GM21515 (cell line): ENCODE measurements around the gene KRTAP10-5.
"Not testable (repeated sequence)": the region's sequence is repeated elsewhere in the genome, so short reads cannot be mapped to it uniquely, and the experiment has no call there.

Source experiments
- ATAC-seq: cut with Tn5 transposase; IDR thresholded peaks from one replicate; pipeline ENCODE4 v1.9.1; 2021; ENCODE audit not compliant: unreplicated experiment

The KRTAP10-5 gene

GRCh38 chr21:44580231-44580821 is at the start of gene KRTAP10-5:
TSS of gene KRTAP10-5 (minus strand) at chr21:44580604. CDS start at chr21:44580578, 26 bp downstream.
- ATAC-seq: not testable (repeated sequence)

DNA sequence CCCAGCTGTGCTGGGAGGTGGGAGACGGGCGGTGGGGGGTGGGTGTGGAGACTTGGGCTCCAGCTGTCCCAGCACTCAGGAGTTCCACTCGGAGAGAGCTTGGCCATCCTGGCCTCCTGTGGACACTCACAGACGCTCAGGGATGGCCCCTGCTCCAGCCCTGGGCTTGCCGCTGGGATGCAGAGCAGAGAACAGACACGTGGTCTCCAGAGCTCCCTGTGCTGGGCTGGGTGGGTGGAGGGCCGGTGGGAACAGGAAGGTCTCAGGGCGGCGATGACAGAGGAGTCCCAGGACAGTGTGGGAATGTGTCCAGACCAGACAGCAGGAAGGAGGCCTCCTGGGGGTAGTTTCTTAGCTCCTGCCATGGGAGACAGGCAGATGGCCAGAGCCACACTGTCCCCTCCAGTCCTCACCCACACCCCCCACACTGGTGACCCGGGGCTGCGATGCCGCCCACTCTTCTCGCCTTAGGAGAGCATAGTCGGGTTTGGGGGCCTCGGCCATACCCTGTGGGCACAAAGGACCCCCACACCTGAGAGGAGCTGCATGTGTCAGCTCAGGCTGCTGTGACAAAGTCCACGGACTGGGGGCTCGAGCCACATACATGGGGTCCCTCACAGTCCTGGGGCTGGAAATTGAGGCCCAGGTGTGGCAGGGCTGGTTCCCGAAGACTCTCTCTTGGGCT is 48.4 kb upstream of the KRTAP10-5 start:
- no peak for ATAC-seq

DNA sequence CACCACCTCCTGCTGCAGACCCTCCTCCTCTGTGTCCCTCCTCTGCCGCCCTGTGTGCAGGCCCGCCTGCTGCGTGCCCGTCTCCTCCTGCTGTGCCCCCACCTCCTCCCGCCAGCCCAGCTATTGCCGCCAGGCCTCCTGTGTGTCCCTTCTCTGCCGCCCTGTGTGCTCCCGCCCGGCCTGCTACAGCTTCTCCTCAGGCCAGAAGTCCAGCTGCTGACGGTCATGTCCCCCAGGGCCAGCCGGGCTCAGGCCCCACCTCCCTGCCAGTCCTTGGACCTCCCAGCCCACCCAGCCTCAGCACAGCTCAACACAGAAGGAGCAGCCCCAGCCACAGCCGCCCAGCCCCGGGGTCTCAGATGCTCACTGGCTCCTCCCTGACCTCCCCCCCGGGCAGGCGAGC is 47.4 kb upstream of the KRTAP10-5 start:
- not testable (repeated sequence) for ATAC-seq

- not testable (repeated sequence) for ATAC-seq
These were observed 46.9 kb upstream of the KRTAP10-5 start for GRCh38 chr21:44627181-44627822.

DNA sequence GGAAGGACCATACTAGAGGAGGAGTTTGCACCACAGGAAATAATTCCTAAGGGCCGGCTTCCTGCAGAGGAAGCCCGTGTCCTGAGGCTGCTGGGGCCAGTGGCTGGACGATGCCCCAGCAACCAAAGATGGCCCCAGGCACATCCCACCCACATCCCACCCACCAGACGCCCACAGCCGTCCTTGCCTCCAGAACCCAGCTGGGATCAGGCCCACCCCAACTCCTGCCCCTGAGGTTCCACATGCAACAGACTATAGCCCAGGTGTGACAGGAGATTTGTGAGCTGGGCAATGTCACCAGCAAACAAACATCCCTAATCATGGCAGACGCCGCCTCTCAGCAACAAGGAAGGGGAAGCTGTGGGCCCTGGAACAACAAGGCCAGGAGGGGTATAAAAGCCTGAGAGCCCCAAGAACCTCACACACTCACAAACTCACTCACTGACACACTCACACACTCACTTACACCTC is 46.3 kb upstream of the KRTAP10-5 start, which contains the start of gene KRTAP10-9:
TSS of gene KRTAP10-9 (plus strand) at position 421 of the 471 bp plus-strand sequence. CDS start 79 bp downstream, outside the sequence.
- ATAC-seq: no peak

DNA sequence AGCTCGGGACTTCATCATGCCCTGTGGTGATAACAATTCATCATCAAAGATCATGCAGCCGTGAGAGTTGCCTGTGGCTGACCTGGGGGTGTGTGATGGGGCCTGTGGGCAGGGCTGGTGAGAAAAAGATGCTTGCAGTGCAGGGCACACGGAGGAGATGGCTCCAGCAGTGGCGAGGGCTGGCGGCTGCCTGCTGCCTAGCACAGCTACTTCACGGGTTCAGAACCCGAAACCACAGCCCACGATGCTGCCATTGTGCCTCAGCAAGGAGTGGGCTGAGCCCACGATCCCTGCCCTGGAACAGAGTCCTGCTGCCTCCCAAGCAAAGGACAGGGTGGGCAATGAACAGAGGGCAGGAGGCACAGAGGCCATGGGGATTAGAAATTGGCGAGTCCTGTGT is 45.9 kb upstream of the KRTAP10-5 start:
- no peak for ATAC-seq

DNA sequence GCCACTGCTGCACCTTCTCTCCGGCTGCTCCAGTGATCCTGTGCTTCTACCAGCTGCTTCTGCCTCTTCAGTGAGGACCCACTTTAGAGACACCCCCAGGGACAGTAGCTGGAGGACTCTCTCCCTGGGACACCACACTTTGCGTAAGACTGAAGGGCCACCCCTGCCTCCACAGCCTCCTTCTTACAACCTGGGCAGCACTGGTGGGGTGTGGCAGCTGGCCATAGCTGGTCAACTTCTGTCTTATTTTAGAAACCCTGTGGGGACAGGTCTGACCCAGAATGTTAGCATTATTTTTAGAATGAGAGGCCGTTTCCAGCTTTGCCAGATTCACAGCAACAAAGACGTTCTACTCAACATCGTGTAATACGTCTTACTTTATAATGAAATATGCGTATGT is 45.4 kb upstream of the KRTAP10-5 start:
- ATAC-seq: no peak

DNA sequence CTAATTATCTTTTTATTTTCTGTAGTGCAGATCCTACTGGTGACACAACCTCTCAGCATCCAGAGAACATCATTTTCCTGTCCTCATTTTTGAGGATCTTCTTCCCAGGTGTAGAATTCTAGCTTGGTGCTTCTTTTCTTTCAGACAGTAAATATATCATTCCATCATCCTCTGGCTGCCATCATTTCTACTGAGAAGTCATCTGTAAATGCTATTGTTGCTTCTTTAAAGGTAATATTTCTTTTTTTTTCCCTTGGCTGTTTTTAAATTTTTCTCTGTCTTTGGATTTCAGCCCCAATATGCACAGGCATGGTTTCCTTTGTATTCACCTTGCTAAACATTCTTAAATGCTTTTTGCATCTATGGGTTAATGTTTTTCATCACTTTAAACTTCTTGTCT is 43.2 kb upstream of the KRTAP10-5 start:
- ATAC-seq: no peak

DNA sequence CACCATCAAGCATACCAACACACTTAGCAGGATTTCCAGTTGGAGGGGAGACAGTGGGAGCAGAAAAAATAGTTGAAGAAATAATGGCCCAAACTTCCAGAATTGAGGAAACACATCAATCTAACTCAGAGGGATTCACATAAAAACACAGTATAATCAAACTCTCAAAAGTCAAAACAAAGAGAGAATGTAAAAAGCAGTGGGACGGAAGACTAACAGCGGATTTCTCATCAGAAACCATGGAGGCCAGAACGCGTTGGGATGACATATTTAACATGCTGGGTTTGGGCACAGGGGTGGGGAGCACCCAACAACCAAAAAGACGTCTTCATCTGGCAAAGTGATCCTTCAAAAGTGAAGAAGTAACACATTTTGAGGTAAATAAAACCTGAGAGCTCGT is 39.5 kb upstream of the KRTAP10-5 start:
- no peak for ATAC-seq

DNA sequence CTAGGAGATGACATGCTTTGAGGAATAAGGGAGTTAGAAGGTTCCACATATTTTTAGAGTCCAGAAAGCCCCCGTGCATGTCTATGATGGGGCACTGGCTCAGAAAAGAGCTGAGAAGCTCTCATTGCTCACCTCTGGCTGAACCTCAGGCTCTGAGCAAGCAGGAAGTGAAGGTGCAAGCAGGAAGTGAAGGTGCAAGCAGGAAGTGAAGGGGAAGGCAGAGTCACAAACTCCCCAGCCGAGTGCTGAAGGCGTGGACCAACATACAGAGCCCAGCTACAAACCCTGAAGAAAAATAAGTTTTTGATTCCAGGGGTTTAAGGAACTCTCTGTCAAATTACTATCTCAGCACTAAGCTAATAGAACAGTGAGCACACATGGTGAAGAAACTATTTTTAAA is 38.5 kb upstream of the KRTAP10-5 start:
- no peak for ATAC-seq

DNA sequence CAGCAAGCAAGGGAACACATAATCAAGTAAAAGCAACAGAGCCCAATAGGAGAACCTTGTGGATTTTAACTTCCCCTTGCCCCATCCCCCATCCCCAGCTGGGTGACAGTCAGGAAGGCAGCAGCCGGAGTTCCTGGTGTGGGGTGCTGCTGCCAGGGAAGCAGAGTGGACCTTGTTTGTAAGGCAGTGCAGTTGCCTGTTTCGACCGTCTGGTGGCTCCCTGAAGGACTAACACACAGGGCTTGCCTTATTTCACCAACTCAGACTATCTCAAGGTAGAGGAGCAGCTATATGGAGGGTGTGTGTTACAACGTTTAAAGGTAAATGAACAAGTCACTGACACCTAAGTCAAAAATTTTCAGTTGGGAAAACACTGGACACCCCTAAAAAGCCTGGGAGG is 38.1 kb upstream of the KRTAP10-5 start:
- no peak for ATAC-seq

DNA sequence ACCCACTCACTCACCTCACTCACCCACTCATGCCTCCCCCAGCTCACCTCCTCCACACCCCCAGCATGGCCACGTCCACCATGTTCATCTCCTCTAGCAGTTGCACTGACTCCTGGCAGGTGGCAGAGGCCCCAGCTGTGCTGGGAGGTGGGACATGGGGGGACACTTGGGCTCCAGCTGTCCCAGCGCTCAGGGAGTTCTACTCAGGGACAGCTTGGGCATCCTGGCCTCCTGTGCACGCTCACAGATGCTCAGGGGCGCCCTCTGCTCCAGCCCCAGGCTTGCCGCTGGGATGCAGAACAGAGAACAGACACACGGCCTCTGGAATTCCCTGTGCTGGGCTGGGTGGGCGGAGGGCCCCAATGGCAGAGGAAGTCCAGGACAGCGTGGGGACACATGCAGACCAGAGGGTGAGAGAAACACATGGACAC is 36.7 kb upstream of the KRTAP10-5 start:
- ATAC-seq: no peak

GRCh38 chr21:44616591-44616926 is 36.2 kb upstream of the KRTAP10-5 start:
- no peak for ATAC-seq

GRCh38 chr21:44615911-44616590 is 35.6 kb upstream of the KRTAP10-5 start:
- ATAC-seq: no peak

DNA sequence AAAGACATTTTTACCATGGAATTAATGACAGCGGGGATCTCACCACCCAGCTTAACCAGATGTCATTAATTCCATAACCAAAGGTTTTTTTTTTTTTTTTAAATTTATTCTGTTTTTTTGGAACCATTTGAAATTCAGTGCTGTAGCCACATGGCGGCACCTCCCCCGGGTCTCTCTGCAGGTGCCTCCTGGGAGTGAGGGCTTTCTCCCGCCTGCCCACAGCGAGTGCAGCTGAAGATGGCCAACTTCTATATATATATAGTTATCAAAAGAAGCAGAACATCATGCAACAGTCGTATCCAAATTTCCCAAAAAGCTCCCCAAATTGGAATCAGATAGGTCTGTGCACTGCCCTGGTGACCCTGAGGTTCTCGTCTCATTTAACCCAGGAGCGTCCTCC is 35.1 kb upstream of the KRTAP10-5 start:
- no peak for ATAC-seq

DNA sequence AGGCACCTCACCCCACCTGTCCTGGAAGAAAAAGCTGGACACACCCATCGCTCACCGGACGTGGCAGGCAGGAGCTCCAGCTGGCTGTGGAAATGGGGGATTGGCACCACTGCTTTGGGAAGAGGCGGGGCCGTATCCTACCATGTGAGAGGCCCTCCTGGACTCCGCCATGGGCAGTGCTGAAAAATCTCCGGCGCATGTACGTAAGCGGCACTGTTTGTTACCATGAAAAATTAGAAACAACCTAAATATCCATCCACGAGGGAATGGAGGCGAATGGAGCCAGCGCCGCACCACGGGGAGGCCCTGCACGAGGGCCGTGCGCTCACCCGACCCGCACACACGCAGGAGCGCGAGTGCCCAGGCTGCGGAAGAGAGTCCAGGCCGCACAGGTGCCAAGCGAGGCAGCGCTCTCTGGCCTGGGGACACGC is 34.6 kb upstream of the KRTAP10-5 start:
- ATAC-seq: no peak

- ATAC-seq: no peak
These were observed 33.8 kb upstream of the KRTAP10-5 start for GRCh38 chr21:44614161-44614631.

- no peak for ATAC-seq
These were observed 33.2 kb upstream of the KRTAP10-5 start for GRCh38 chr21:44613386-44614155.

GRCh38 chr21:44612669-44613229 is 32.3 kb upstream of the KRTAP10-5 start:
- ATAC-seq: no peak

GRCh38 chr21:44612029-44612486 is 31.7 kb upstream of the KRTAP10-5 start, which contains the start of gene KRTAP10-8:
TSS of gene KRTAP10-8 (plus strand) at chr21:44612079. CDS start at chr21:44612101, 22 bp downstream.
- no peak for ATAC-seq
